CD4-positive, alpha-beta T cell treated with Interferon alpha-2 for 1 hour (primary cell): ENCODE measurements around the gene DBT.
"Not testable (repeated sequence)": the region's sequence is repeated elsewhere in the genome, so short reads cannot be mapped to it uniquely, and the experiment has no call there.

Source experiments
- DNase-seq, 2 donors: peaks; one replicate each; pipeline ENCODE4 v3.0.0-alpha.2; 2020 to 2022

DBT gene

DNA sequence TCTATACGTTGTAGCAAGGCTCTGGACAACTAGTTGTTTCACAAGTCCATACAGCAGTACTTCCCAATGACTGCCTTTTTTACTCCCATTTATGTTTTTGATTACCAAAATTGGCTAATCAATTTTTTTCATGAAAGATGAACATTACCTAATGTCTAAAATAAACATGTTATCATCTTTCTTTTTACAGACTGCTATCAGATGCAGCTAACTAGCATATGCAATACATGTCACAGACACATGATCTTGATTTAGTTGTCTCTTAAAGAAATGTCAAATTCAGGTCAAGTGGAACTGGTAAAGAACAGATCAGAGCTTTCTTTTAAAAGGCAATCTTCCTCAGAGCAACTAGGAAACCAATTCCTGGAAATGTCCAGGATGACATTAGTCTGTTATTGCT, 630 bp upstream of the DBT start:
- DNase-seq: no peak

DNA sequence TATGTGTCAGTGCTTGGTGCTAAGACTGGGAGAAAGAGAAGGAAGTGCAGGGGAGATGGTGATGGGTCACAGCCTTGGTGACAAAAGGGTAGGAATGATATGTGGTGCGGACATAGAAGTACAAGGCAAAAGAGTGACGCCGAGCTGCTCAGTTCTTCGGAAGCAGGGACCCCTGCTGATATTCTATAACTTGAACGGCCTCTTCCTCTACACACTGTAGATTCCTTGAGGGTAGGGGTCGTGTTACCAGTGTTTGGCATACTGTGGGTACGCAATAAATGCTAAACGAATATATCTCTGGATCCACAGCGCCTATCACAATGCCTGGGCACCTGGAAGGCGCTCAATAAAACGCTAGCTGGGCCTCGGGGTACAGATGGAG, 488 bp downstream of the DBT start:
- no peak for DNase-seq

DNA sequence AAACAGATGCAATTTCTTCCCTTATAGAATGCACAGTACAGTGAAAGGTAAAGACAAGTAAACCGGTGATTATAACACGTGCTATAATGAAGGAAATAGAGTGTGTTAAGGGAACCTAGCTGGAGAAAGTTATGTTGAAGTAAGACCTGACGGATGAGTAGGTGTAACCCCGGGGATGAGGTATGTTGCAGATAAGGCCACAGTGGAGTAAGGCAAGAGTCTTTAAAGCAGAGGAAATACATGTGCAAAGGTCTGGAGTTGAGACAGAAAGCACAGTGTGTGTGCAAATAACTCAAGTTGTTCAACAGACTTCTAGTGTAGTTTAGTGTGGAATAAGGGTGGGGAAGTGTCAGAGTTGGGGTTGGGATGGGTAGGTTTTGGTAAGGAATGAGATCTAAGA, 2.9 kb downstream of the DBT start:
- DNase-seq: no peak

DNA sequence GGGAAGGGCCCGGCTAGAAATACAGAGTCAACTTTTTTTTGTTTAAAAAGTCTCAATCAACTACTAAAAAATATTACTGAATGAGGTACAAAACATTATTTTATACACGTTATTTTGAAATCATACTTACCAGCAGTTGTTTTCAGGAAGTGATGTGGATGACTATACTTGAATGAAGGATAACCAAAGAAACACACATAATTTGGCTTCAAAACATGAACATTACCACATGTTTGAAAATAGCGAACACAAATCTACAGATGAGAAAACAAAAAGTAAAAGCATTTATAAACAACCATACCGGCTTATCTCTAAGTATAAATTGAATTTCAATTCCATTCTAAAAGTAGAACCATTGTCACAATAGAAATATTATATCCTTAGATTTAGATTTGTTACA, 9.0 kb downstream of the DBT start:
- no peak for DNase-seq

DNA sequence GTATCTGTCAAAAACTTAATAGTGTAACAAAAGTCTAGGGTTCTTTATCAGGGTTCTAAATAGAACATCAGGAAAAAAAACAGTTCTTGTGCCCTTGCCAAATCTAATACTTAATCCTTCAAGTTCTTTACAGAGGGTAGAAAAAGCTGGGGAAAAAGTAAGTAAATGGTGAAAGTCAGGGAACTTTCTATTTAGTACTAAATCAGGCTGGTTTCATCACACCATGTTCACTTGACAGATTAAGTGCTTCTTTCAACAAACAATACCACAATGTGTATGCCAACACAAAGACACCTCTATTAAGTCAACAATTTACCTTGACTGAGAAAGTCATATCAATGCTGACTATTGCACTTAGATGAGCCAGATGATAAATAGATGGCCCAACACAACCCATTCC, 9.7 kb downstream of the DBT start:
- no peak for DNase-seq

DNA sequence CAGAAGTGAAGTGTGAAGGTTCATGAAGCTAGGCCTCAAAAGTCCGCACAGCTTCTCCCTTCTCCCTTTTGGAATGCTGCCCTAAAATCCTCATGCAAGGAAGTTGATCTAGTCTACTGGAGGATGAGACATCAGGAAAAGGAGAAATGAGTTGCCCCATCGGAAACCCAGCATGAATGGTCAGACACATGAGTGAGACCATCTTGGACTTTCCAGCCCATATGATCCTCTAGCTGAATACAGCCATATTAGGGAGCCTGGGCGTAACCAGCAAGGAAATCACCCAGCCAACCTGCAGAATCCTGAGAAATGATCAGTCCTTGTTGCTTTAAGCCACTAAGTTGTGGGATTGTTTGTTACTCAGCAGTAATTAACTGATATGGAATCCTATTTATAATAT, 12.5 kb downstream of the DBT start:
- DNase-seq: no peak

DNA sequence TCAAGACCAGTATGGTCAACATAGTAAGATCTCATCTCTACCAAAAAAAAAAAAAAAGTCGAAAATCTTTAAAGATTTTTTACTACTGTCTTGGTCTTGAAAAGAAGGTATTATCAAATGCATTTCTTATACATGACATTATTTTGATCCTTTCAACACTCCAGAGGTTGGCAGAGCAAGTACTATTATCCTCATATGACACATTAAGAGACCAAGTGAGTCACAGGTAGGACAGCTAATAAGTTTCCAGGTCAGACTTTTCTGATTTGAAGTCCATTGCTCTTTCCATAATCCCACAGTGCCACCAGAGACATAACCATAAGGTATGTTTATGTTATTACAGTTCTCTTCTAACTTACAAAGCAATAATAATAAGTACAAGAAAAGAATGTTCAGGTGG, 15.2 kb downstream of the DBT start:
- no peak for DNase-seq

DNA sequence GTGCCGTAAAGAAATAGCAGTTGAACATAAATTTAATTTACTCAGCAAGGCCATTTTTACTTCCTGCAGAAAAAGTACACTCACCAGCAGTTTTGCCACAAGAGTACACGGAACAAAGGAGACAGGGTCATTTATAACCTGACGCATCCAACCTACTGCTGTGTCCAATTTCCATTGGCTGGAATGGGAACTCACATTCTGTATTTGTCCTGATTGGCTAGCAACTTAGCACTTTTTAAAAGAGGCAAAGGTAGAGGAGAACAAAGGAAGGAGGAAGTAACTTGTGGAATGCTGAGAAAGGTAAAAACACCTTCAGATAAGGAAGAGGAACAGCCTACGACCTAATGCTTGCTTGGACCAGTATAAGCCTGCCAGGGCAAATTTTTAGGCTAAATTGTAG, 16.1 kb downstream of the DBT start:
- not testable (repeated sequence) for DNase-seq

DNA sequence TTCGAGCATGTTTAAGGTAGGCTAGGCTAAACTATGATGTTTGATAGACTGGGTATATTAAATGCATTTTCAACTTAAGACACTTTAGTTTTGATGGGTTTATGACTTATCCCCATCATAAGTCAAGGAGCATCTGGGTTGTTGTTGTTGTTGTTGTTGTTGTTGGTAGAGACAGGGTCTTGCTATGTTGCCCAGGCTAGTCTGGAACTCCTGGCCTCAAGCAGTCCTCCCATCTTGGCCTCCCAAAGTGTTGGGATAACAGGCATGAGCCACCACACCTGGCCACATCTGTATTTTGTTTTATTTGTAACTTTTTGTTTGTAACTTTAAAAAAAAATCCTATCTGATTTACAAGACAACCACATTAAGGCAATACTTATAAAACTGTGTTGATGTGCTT, 17.5 kb downstream of the DBT start:
- DNase-seq: no peak

DNA sequence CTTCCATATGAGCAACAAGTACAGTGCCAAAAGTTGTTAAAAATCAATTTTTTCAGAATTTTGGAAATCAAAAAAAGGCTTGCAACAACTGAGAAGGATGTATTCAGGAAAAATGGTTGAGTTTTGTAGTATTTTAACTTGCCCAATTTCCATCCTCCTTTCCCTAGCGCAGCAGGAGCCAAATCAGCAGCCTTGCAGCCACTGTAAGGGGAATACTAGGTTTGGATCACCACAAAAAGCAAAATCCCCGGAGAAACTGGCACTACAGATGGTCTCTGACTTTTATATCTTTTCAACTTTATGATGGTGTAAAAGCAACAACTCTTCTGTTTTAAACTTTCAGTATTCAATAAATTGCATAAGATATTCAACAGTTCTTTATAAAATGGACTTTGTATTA, 17.9 kb downstream of the DBT start:
- DNase-seq: no peak

DNA sequence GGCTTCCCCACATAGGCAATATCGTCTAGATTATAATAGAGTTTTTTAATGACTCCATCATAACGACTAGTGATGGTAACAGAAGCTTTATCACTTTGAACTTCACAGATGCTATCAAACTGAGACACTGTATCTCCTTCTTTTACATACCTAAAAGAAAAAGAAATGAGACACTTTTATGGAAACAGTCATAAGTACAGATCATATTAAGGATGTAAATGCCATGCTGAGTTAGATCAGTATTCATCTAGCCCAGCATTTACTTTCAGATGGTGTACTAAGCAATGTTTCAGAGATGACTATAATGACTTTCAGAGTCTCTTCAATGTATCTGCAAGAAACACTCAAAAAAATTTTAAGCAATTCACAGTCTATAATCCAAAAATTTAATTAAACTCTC, 18.9 kb downstream of the DBT start:
- no peak for DNase-seq

DNA sequence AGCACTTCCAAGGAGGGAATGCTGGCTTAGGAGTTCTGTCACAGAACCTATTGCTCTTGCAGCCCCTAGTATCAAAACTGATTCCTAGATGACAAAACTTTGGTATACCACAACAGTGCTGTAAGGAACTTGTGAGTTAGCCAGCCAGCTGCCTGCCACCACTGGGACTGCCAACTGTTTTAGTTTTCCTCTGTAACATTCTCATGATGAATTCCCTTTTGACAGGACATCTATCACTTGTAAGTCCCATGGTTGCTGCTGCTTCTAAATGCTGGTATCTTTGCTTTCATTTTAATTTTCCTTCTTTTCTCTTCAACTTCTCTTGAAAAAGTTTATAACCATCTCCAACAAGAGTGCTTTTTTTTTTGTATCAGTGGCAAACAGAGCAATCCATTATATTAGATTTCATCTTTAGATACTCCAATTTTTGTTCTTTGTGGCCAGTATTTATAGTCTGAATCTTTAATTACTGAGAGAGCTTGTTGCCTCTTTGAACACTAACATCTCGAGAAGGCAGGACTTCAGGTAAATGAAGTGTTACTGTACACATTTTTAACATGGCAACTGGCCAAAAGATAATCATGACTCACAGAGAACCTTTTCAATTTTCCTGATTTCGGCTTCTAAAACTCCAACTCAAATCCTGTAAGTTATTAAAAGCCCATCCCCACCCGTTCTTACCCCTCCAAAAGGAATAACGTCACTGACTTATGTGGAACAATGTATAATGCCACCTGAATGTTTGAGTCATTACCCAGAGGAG, 19.8 kb downstream of the DBT start:
- DNase-seq: no peak

DNA sequence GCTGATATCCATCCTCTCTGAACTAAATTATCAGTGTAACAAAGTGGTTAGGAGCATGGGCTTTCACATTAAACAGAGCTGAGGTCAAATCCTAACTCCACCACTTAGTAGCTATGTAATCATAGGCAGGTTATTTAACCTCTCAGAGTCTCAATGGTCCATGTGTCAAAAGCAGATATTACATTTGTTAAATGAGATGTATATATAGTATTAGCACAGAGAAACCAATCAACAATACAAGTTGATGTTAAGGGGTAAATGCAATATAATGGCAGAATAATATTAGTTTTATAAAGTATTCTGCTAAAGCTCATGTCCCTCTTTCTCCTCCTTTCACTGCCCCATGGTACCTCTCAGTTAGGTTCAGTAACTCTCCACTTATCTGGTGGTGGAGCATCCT, 27.2 kb downstream of the DBT start:
- DNase-seq: no peak

DNA sequence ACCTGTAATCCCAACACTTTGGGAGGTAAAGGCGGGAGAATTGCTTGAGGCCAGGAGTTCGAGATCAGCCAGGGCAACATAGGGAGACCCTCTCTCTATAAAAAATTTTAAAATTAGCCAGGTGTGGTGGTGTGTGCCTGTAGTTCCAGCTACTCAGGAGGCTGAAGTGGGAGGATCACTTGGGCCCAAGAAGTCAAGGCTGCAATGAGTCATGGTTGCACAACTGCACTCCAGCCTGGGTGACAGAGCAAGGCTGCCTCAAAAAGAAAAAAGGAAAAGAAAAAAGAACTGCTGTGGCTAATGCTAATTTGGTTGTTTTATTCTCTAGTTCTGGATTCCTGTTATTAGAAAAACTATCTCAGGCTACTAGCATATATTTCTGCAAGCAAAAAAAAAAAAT, 29.8 kb downstream of the DBT start:
- DNase-seq: no peak

DNA sequence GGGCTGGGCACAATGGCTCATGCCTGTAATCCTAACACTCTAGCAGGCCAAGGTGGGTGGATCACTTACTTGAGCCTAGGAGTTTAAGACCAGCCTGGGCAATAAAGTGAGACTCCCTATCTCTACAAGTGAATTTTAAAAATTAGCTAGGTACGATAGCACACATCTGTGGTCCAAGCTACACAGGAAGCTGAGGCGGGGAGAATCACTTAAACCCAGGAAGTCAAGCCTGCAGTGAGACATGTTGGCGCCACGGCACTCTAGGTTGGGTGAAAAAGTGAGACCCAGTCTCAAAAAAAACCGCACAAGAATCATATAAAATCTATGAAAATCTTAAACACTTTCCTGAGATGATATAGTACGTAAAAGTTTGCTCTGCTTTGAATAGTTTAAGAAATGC, 30.2 kb downstream of the DBT start:
- DNase-seq: no peak

DNA sequence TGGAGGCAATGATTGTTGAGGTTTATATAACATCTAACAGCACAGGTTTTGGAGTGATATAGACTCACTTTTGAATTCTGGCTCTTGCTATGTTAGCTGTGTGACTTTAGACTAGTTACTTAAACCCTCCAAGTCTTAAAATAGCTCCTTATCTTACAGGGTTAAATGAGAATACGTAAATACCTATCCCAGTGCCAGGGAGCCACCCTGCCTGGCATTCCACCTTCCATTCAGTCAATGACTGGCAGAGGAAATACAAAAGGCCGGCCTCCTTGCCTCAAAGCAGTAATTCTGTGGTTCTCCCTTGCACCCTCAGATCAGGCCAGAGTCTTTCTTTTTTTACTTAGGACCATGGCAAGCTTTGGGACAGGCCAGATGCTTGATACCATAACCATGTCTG, 31.8 kb downstream of the DBT start:
- DNase-seq: no peak

DNA sequence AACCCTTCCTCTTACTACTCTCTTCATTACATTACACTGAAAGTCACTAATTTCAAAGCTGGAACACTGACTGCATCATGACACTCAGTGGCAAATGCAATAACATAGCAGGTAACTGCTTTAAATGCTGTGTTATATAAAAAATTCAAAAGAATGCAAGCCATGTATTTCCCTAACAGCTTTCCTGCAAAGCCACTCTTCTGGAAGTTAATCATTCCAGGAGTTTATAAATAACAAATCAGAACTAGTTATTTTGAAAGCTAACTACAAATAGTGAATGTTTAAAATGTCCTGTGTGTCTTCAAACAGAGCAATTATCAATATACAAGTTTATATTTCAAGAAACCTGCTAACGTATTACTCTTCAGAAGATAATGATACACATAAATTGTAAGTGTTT, 34.5 kb downstream of the DBT start:
- no peak for DNase-seq

DNA sequence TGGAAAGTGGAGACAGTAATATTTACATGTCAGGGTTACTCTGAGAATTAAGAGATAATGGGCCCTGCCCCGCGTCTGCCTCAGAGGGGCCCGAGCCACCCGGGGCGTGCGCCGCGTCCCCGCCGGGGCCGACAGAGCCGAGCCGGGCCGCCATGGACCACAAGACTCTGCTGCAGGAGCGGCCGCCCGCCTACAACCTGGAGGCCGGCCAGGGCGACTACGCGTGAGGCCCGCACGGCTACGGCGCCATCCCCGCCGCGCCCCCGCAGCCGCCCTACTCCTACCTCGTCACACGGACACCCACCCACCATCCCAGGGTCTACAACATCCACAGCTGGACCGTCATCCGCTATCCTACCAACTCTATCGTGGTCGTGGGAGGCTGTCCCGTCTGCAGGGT, 36.5 kb downstream of the DBT start:
- DNase-seq: no peak

DNA sequence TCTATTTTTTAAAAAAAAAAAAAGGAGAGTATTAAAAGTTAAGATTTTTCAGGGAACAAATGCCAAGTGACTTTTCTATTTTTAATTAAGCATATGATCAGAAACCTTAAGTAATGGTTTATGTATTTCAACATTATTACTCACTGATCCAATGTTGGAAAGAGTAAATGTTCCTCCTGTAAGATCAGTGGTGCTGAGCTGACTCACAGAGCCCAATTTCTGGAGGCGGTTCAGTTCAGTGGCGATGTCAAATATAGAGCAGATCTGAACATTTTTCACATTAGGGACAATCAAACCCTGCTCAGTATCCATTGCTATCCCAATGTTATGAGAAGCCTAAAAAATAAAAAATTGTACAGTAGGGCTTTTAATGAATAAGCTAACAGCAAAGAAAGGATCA, 43.3 kb downstream of the DBT start:
- no peak for DNase-seq

DNA sequence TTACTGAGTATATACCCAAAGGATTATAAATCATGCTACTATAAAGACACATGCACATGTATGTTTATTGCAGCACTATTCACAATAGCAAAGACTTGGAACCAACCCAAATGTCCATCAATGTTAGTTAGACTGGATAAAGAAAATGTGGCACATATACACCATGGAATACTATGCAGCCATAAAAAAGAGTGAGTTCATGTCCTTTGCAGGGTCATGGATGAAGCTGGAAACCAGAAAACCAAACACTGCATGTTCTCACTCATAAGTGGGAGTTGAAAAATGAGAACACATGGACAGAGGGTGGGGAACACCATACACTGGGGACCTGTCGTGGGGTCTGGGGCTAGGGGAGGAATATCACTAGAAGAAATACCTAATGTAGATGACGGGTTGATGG, 44.0 kb downstream of the DBT start:
- DNase-seq: not testable (repeated sequence)

DNA sequence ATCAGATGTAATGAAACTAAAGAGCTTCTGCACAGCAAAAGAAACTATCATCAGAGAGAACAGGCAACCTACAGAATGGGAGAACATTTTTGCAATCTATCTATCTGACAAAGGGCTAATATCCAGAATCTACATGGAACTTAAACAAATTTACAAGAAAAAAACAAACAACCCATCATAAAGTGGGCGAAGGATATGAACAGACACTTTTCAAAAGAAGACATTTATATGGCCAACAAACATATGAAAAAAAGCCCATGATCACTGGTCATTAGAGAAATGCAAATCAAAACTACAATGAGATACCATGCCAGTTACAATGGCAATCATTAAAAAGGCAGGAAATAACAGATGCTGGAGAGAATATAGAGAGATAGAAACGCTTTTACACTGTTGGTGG, 44.5 kb downstream of the DBT start:
- DNase-seq: not testable (repeated sequence)

DNA sequence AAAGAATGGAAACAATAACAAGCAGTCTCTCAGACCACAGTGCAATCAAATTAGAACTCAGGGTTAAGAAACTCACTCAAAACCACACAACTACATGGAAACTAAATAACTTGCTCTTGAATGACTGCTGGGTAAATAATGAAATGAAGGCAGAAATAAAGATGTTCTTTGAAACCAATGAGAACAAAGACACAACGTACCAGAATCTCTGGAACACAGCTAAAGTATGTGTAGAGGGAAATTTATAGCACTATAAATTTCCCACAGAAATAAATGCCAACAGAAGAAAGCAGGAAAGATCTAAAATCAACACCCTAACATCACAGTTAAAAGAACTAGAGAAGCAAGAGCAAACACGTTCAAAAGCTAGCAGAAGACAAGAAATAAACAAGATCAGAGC, 46.9 kb downstream of the DBT start:
- not testable (repeated sequence) for DNase-seq

DNA sequence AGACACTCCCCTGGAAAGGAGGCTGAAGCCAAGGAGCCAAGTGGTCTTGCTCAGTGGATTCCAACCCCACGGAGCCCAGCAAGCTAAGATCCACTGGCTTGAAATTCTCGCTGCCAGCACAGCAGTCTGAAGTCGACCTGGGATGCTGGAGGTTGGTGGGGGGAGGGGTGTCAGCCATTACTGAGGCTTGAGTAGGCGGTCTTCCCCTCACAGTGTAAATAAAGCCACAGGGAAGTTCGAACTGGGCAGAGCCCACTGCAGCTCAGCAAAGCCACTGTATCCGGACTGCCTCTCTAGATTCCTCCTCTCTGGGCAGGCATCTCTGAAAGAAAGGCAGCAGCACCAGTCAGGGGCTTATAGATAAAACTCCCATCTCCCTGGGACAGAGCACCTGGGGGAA, 49.6 kb downstream of the DBT start:
- not testable (repeated sequence) for DNase-seq

DNA sequence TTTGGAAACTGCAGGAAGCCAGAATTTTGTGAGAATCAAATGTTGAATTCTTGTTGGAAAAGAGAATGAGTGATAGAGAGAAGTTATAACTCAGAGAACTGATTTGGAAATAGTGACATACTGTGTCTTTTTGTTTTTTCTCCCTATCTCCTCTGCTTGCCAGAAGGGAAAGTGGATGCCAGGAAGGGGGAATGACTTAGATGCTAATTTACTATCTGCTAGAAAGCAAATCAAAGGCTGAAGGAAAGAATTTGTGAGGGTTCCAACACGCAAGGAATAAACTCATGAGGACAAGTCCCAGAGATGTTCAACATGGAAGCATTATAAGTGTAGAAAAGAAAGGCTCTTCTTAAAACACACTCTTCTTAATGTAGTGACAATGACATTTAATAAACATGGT, 51.0 kb downstream of the DBT start:
- no peak for DNase-seq

DNA sequence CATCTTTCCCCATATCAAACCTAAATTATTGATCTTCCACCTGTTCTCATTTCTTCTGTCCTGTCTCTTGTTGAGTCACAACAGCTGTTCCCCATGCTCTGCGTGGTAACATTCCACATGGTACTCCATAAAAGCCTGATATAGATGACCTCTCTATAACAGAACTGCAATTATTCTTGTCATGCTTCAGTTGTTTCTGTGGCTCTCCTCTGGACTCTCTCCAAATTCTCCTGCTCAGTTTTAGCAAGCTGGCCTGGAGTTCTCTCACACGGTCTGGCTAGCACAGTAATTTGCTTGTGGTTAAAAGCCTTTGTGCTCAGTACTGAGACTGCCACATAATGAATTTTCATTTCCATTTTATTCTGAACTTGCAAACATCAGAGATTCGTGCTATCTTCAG, 61.0 kb downstream of the DBT start:
- no peak for DNase-seq

DNA sequence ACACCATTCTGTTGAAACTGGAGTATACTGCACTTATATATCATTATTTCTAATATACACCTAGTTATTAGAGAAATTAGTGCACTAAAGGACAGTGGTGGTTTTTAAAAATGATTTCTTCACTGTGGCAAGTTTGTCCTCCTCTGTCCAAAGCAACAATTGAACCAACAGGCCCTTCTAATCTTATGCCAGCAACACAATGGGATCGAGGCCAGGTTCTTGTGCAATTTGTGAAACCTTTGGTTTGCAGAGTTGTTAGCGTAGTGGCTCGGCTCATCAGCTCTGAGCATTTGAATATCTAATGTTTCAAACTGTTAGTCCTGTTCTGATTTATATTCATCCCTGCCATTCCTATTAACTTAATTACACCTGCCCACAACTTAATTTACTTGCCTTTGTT, 61.7 kb downstream of the DBT start:
- DNase-seq: no peak
